ENCODE measurements around the gene ANKS1B.

ANKS1B gene

GRCh38 chr12:99128246-99128802 is 856.4 kb downstream of the ANKS1B start:
- TF ChIP-seq CREB5 (CRISPR knock-in tag; IDR thresholded peaks at IDR 0.05; ENCODE audit: low read depth): no peak
- TF ChIP-seq ZNF70 (CRISPR knock-in tag; IDR thresholded peaks at IDR 0.05): no peak
- TF ChIP-seq ZNF565 (CRISPR knock-in tag; conservative IDR thresholded peaks at IDR 0.05; ENCODE audit: low read depth): no peak
- no peak for TF ChIP-seq ZNF8 (CRISPR knock-in tag; IDR thresholded peaks at IDR 0.05)
- no peak for TF ChIP-seq TSHZ2 (CRISPR knock-in tag; IDR thresholded peaks at IDR 0.05)
- TF ChIP-seq CSDC2 (CRISPR knock-in tag; IDR thresholded peaks at IDR 0.05): no peak
- TF ChIP-seq RARB (CRISPR knock-in tag; IDR thresholded peaks at IDR 0.05): no peak
- no peak for TF ChIP-seq ZFP30 (CRISPR knock-in tag; IDR thresholded peaks at IDR 0.05)
- no peak for TF ChIP-seq TCF4 (CRISPR knock-in tag; IDR thresholded peaks at IDR 0.05; ENCODE audit: borderline replicate concordance)
- TF ChIP-seq ZC3H10 (CRISPR knock-in tag; IDR thresholded peaks at IDR 0.05): no peak
- no peak for TF ChIP-seq CSRNP3 (CRISPR knock-in tag; IDR thresholded peaks at IDR 0.05)
- TF ChIP-seq OSR1 (CRISPR knock-in tag; IDR thresholded peaks at IDR 0.05): no peak
- TF ChIP-seq TOX (CRISPR knock-in tag; IDR thresholded peaks at IDR 0.05; ENCODE audit: borderline replicate concordance): no peak
- TF ChIP-seq ISL1 (CRISPR knock-in tag; IDR thresholded peaks at IDR 0.05): no peak
- TF ChIP-seq ARNTL (CRISPR knock-in tag; IDR thresholded peaks at IDR 0.05; ENCODE audit: borderline replicate concordance, low read depth): no peak
- no peak for TF ChIP-seq PPARA (CRISPR knock-in tag; IDR thresholded peaks at IDR 0.05; ENCODE audit: borderline replicate concordance)
- no peak for TF ChIP-seq PATZ1 (CRISPR knock-in tag; IDR thresholded peaks at IDR 0.05; ENCODE audit: borderline replicate concordance)
- no peak for TF ChIP-seq POU6F1 (CRISPR knock-in tag; IDR thresholded peaks at IDR 0.05; ENCODE audit: borderline replicate concordance, low read depth)
- TF ChIP-seq ZFP3 (CRISPR knock-in tag; IDR thresholded peaks at IDR 0.05): no peak
- no peak for TF ChIP-seq SNAI2 (CRISPR knock-in tag; IDR thresholded peaks at IDR 0.05)
- no peak for ATAC-seq

GRCh38 chr12:99122959-99123358 is 861.8 kb downstream of the ANKS1B start:
- no peak for TF ChIP-seq ARNTL (CRISPR knock-in tag; IDR thresholded peaks at IDR 0.05; ENCODE audit: borderline replicate concordance, low read depth)
- no peak for TF ChIP-seq CSRNP3 (CRISPR knock-in tag; IDR thresholded peaks at IDR 0.05)
- no peak for TF ChIP-seq TCF4 (CRISPR knock-in tag; IDR thresholded peaks at IDR 0.05; ENCODE audit: borderline replicate concordance)
- TF ChIP-seq ZNF565 (CRISPR knock-in tag; conservative IDR thresholded peaks at IDR 0.05; ENCODE audit: low read depth): no peak
- no peak for TF ChIP-seq ISL1 (CRISPR knock-in tag; IDR thresholded peaks at IDR 0.05)
- no peak for TF ChIP-seq TOX (CRISPR knock-in tag; IDR thresholded peaks at IDR 0.05; ENCODE audit: borderline replicate concordance)
- no peak for TF ChIP-seq ZNF70 (CRISPR knock-in tag; IDR thresholded peaks at IDR 0.05)
- no peak for TF ChIP-seq OSR1 (CRISPR knock-in tag; IDR thresholded peaks at IDR 0.05)
- TF ChIP-seq PPARA (CRISPR knock-in tag; IDR thresholded peaks at IDR 0.05; ENCODE audit: borderline replicate concordance): no peak
- no peak for TF ChIP-seq TSHZ2 (CRISPR knock-in tag; IDR thresholded peaks at IDR 0.05)

More at GRCh38 chr12:99122959-99123358, 861.8 kb downstream of the ANKS1B start:
- ATAC-seq: no peak
